HG02610 (cell line): ENCODE data around the gene SYT1.
"Not testable (repeated sequence)": the region's sequence is repeated elsewhere in the genome, so short reads cannot be mapped to it uniquely, and the experiment has no call there.

Experiments used
- ATAC-seq: cut with Tn5 transposase; IDR thresholded peaks from one replicate; pipeline ENCODE4 v1.9.1; 2021; ENCODE audit warnings: mild to moderate bottlenecking, moderate library complexity; ENCODE audit not compliant: unreplicated experiment

Gene SYT1

DNA sequence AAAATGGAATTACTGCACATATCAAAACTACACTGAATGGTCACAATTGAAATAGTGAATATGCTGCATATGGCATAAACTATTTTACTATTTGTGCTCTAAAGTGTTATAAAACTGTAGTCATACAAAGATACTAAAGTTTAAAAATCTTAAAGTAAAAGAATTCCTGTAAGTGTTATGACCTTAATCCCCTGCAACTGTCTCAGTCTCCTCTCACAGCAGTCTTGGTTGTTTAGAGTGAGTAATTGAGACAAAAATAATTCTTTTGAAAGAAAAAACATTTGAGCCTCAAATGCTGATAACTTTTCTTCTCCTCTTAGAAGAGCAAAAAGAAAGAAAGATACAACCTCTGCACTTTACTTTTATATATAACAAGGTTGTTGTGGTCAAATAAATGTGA is 99.9 kb downstream of the SYT1 start:
- ATAC-seq = no peak

DNA sequence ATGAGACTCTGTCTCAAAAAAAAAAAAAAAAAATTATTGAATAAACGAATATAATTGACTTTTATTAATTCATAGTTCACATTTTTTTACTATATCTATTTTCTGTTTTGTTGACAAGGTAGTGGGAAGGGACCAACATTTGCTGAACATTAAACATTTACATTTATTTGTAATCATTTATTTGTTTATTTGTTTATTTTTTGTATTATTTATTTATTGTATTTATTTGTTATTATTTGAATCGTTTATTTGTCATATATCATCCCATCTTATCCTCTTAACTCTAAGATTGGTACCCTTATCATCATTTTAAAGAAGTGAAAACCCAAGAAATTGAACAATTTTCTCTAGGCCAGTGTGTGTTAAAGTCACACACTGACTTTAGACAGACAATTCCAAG is 101.5 kb downstream of the SYT1 start:
- ATAC-seq = no peak

DNA sequence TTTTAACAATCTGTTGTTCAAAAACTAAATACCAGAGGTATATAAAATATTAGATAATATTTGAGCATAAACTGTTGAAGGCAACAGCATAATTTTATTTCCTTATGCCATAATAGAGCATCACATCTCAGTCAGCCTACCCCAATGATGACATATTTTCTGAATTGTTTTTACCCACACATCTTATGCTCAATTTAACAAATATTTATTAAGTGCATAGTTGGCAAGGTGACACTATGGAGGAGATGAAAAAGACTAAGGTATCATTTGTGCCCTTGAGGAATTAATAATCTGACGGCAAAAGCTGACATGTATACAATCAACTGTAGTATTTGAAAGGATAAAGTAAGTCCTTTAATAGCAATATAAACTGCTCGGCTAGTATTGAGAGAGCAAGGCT is 102.4 kb downstream of the SYT1 start:
- ATAC-seq = no peak

DNA sequence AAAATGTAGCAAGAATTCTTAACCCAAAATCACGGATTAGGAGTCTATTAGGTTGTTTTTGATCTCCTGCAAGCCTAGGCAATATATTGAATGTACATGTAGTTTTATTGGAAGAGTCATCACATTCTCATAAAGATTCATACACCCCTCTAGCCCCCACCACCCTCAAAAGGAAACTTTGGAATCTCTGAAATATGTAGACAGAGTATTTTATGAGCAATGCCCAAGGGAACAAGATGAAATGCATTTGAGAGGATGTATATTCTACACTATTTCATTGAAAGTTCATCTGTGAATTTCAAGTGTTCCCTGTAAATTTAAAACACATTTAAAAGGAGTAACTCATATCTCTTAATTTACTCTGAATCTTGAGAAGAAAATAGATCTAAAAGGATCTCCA is 103.7 kb downstream of the SYT1 start:
- ATAC-seq = no peak

DNA sequence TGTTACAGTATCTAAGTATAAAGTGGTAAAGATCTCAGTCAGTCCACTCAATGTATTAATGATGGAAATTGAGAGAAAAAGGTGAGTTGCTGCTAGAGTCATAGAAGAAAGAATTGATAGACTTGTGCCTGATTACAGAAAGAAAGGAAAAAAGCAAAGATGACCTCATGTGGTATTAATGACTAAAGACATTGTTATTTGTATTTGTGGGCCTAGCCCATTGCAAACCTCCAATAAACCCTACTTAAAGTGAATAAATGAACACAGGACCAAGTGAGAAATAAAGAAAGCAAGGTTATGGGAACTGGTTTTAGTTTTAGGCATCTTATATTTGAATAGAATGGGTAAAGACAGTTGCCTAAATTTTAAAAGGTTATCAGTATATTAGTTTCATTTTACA is 105.5 kb downstream of the SYT1 start:
- ATAC-seq = no peak

DNA sequence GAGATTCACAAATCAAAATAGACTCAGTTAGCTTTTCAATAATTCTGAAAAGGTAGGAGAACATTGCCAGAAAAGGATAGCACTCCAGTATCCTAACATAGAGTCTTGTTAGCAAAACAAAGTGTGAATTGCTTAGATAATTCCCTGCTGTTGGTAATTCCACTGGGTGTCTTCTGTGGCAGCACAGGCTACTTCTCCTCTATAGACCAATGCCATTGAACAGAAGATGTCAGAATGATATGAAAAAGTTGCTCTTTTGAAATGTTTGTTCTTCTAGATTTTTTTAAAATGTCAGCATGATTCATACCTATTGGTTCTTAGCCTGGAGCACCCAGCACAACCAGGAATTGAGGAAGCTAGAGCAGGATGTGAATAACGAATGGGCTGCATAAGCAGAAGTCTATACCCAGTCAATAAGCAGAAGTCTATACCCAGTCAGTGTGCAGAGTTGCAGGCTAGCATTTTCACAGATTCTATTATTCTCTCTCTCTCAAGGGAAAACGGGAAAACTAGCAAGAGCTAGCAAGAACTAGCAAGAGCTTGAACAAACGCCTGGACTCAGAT is 112.8 kb downstream of the SYT1 start:
- no peak for ATAC-seq

DNA sequence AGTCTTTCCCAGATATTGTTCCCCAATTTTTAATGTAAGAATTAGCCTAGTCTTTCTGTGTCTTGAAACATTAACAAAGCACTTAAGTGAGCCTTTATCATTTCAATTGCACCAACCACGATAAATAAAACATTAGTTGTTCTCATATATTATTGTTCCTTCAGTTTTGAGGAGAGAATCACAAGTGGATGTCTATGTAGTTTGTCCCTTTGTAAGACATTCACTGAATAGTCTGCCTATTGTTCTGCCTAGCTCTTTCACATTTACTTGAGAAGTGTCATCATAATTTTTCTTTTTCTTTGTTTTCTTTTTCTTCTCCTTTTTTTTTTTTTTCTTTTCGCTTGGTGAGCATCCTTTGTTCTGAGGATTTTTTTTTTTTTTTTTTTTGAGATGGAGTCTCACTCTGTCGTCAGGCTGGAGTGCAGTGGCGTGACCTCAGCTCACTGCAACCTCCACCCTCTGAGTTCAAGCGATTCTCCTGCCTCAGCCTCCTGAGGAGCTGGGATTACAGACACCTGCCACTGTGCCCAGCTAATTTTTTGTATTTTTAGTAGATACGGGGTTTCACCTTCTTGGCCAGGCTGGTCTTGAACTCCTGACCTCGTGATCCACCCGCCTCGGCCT is 129.7 kb downstream of the SYT1 start:
- ATAC-seq = no peak

DNA sequence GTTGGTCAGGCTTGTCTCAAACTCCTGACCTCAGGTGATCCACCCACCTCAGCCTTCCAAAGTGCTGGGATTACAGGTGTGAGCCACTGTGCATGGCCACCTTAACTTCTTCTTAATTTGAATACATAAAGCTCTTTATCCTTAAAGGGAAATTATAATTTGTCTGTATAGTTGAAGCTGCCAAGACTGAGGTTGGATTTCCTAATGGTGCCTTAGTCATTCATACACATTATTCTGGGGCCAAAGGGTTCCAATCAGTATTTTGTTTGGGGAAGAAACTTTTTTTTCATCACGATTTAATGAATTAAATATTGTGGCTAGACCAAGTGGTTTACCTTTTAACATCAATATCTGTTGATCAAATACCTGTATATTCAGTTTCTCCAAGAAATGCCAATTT is 135.9 kb downstream of the SYT1 start:
- no peak for ATAC-seq

DNA sequence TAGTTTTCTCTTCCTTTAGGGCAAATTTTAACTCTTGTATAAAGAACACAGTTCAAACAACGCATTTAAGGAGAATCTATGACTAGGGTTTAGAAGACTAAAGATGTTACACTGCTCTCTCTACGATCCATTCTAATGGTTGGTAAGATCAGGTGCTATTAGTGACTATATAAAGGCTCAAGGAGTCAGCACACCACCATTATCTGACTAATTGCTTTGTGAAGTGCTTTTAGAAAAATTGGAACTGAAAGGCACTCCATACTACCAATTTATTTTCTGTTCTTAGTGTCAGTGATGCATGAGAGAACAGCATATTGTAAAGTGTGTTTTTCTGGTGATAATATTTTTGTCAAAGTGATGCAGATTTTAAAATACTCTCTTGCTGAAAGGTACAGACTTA is 136.8 kb downstream of the SYT1 start:
- no peak for ATAC-seq

DNA sequence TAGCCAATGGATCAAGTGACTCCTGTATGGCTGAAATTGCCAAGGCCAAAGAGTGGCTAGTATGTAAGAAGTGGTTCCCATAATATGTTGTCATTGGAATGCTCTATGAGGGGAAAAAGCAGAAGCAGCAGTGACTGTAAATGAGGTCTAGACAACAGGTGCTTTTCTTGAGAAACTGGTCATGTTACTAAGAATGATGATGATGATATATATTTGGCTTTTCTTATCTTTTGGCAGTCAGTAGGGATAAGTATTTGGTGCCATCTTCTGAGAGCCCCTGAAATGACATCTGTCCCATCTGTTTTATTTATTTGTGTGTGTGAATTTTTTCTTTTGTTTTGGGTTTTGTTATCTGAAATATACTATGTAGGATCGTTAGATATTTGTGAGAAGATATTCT is 141.7 kb downstream of the SYT1 start:
- ATAC-seq = no peak

DNA sequence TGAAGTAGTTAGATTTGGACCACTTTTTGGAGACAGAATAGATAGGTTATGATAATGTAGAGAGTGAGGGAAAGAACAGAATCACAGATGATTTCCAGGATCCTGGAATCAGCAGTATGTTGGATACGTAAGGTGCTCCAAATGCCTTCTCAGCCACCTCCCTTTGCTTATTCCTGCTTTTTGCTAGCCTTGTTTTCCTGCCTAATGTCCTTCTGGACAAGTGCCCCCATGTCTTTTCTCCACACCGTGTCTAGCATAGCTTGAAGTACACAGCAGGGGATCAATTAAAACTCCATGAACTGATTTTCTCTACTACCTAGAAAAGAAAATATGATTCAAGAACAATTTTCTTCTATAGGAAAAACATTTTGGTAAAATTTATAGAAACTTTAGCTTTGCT is 144.0 kb downstream of the SYT1 start:
- ATAC-seq = no peak

DNA sequence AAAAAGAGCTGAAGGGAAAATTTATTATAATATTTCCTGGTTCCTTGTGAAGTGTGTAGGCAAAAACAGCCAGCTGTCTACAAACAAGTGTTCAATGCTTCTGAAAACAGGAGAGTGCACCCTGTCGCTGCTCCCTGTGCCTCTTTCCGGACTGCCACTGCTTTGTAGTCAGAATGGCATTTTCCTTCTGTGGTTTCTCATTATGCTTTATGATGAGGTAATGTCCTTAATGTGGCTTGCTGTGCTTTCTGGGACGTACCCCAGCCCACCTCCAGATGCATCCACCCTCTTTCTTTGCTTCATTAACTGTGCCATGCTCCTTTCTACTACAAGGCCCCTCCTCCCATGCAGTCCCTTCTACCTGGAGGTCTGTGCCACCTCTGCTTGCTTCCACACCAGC is 148.1 kb downstream of the SYT1 start:
- no peak for ATAC-seq

DNA sequence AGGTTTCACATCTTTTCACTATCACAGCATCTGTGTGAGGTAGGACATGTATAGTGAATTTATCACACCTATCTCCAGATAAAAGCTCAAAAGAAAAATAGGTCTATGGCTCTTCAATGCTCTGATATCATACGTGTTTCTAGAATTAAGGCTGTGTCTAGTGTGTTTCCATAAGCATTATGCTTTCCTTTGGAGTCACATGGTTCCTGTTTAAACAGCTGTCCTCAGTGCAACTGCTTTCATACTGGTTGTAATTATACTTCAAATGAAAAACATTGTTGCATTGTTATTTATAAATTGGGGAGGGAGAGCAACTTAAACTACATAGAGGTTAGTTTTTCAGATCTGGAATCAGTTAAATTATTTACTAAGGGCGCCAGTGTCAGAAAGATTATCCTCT is 151.6 kb downstream of the SYT1 start:
- ATAC-seq = no peak

DNA sequence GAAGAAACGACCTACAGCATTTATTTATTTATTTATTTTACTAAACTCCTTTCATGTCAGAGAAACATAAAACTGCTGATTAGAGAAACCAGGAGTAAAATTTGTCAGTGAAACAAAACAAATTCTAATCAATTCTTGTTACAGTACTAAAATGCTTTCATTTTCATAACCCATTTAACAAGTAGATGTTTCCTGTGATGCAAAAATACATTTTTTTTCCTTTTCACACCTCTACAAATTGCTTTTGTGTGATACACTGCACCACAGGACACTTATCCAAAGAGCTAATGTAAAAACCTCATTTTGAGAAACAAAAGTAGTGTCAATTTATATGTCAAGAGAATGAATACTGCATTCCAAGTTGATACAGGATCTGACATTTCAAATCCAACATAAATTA is 155.1 kb downstream of the SYT1 start:
- ATAC-seq = peak; percentile 70

DNA sequence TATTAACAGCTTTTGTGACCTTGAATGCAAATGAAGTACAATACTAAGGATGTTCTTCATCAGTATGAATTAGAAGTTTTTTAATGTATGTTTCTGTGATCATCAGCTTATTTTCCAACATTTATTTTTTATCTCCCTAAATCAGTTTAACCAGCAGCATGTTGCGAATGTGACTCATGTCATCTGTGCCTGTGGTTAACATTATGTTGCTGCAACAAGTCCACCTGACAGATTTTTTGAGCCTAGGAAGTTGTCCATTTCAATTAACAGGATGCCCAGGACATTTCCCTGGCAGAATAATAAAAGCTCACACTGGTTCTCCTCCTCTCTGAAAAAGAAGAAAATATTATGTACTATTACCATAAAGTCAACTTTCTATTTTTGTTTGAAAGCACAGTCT is 155.5 kb downstream of the SYT1 start:
- no peak for ATAC-seq

DNA sequence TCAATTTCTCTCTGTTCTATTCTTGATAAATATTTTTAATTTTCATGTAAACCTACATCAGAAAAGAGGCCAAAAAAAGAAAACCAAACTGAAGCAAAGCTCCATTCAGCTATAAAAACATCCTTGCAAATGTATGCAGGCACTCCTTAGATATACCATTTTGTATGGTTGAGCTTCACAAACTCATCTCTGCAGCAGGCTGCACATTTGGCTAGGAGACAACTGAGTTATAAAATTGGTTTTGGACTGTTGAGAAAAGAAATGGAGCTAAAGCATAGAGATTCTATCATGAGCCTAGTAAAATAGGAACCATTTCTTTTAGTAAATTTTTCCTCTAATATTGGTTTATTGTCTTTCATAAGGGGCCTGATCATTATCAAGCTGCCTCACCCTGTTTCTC is 156.4 kb downstream of the SYT1 start:
- ATAC-seq = no peak

DNA sequence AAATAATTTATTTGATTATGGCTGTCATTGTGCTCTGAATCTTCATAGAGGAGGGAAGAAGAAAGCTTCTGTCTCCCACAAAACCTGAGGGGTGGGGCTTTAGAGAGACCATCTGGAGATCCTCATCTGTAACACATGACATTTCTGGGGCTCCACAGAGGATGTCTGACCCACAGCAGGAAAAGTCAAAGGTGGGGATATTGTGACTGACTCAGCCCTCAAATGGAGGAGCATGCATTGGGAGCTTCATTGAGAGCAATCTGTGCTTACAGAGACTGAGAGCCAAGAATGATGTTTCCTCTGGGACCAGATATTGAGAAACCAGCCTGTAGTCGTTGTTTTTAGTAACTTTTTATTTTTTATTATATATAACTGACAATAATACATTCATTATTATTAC is 158.7 kb downstream of the SYT1 start:
- ATAC-seq = no peak

DNA sequence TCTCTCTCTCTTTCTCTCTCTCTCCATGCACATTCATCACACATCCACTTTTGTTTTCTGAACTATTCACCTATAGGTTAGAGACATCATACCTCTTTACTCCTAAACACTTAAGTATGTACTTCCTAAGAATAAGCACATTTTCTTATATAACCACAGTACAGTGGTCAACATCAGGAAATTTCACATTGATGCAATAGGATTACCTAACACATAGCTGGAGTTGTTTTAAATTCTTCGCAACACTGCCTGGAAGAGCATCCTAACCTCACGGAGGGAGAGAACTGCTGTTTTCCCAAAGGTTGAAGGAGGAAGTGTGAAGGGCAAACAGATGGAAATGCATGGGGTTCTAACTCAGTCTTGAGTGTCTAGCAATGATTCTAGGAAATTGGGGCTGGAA is 159.2 kb downstream of the SYT1 start:
- no peak for ATAC-seq

DNA sequence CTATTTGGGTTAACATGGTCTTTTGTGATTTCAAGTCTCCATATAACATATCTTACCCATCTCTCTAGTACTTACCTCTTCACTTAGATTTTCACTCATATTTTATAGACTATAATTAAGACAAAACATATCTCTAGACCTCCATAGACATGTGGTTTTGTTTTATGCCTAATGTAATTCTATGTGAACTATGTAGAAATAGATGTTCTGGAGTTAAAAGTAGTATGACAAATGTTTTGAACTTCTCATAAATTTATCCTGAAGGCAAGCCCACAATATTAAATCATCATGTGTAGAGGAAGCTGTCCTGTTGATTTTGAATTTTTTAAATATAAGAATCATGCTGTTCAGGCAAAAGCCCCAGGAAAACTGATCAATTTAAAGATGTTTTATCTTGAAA is 169.2 kb downstream of the SYT1 start:
- no peak for ATAC-seq

DNA sequence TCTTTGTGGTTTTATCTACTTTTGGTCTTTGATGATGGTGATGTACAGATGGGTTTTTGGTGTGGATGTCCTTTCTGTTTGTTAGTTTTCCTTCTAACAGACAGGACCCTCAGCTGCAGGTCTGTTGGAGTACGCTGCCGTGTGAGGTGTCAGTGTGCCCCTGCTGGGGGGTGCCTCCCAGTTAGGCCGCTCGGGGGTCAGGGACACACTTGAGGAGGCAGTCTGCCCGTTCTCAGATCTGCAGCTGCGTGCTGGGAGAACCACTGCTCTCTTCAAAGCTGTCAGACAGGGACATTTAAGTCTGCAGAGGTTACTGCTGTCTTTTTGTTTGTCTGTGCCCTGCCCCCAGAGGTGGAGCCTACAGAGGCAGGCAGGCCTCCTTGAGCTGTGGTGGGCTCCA is 180.2 kb downstream of the SYT1 start:
- ATAC-seq = not testable (repeated sequence)

DNA sequence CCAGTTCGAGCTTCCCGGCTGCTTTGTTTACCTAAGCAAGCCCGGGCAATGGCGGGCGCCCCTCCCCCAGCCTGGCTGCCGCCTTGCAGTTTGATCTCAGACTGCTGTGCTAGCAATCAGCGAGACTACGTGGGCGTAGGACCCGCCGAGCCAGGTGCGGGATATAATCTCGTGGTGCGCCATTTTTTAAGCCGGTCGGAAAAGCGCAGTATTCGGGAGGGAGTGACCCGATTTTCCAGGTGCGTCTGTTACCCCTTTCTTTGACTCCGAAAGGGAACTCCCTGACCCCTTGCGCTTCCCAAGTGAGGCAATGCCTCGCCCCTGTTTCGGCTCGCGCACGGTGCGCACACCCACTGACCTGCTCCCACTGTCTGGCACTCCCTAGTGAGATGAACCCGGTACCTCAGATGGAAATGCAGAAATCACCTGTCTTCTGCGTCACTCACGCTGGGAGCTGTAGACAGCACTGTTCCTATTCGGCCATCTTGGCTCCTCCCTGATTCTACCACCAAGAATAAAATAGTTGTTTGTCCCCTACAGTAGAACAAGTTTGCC is 180.7 kb downstream of the SYT1 start:
- ATAC-seq = not testable (repeated sequence)

DNA sequence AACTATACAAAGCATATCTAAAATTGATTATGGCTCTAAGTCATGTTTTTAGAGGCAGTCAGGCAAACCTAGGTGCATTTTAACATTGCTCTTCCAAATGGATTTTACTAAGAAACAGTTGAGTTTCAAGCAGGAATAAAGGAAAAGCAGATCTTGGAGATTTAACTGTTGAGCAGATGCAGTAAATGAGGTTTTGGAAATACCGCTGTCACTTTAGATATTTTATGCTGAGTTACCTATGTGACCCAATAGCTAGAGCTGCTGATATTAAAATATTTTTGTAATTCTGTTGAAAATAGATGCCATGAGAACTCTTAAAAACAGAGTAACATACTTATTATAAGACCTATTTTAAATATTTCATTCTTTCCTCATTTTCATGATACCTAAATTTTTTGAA is 181.4 kb downstream of the SYT1 start:
- no peak for ATAC-seq

DNA sequence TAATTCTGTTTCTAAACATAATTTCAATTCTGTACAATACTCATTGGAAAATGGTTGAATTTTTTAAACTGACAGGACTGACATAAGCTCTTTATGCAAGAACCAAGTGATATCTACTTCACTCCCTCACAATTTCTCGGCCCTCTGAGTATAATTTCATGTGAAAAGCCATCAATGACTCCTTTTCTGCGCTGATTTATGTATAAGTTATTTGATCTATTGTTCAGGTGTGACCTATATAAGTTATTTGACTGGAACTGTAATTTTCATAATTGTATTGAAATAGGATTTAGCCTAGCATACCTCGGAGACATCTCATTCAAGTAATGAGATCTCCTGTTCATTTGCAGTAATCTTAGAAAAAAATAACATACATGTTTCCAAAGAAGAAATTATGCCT is 184.4 kb downstream of the SYT1 start:
- no peak for ATAC-seq
